SK-N-SH treated with all-trans-retinoic acid at 6 μM for 48 hours (cell line): ENCODE results near the gene ORC5.

ENCODE experiments used
- ARNTL ChIP-seq: fragments of 450-650 bp; formaldehyde crosslinking; IDR thresholded peaks from 2 replicates; pipeline ENCODE4 v1.5.0; 2020; ENCODE audit warnings: low read depth, mild to moderate bottlenecking, moderate library complexity, borderline replicate concordance
- ESRRG ChIP-seq: fragments of 250-450 bp; sonication (Bioruptor Pico); IDR thresholded peaks from 2 replicates; pipeline ENCODE4 v1.6.1; 2021; ENCODE audit warnings: mild to moderate bottlenecking
- OSR1 ChIP-seq: fragments of 250-450 bp; sonication (Bioruptor Pico); IDR thresholded peaks from 2 replicates; pipeline ENCODE4 v1.8.0; 2022; ENCODE audit warnings: moderate library complexity, mild to moderate bottlenecking, inconsistent platforms
- PATZ1 ChIP-seq: fragments of 250-450 bp; sonication (Bioruptor Pico); IDR thresholded peaks from 2 replicates; pipeline ENCODE4 v1.8.0; 2020; ENCODE audit warnings: mild to moderate bottlenecking, moderate library complexity, borderline replicate concordance
- RARB ChIP-seq: fragments of 250-450 bp; sonication (Bioruptor Pico); IDR thresholded peaks from 2 replicates; pipeline ENCODE4 v1.8.0; 2021; ENCODE audit warnings: mild to moderate bottlenecking, moderate library complexity
- TSHZ2 ChIP-seq: fragments of 250-450 bp; sonication (Bioruptor Pico); IDR thresholded peaks from 2 replicates; pipeline ENCODE4 v1.5.0; 2020; ENCODE audit warnings: mild to moderate bottlenecking, moderate library complexity
- ZFP30 ChIP-seq: fragments of 450-650 bp; formaldehyde crosslinking; IDR thresholded peaks from 2 replicates; pipeline ENCODE4 v1.5.0; 2022; ENCODE audit warnings: mild to moderate bottlenecking, moderate library complexity
- ZNF70 ChIP-seq: fragments of 450-650 bp; formaldehyde crosslinking; IDR thresholded peaks from 2 replicates; pipeline ENCODE4 v1.5.0; 2020; ENCODE audit warnings: mild to moderate bottlenecking, moderate library complexity

GRCh38 chr7:104161244-104161643 lies 46.6 kb downstream of the ORC5 start:
- no peak for TF ChIP-seq TSHZ2 (CRISPR knock-in tag)
- no peak for TF ChIP-seq ZNF70 (CRISPR knock-in tag)
- TF ChIP-seq ZFP30: no peak
- TF ChIP-seq PATZ1: no peak
- no peak for TF ChIP-seq ESRRG
- no peak for TF ChIP-seq ARNTL (CRISPR knock-in tag)
- no peak for TF ChIP-seq OSR1 (CRISPR knock-in tag)
- TF ChIP-seq RARB: no peak
